GM20431 (cell line): ENCODE measurements around the gene CPNE1.

Experiments used
- in situ Hi-C: fragments of 300-500 bp; cut with MseI, MboI; formaldehyde crosslinking; loops from one replicate; pipeline ENCODE4 v1.15.0; 2020; ENCODE audit warnings: low sequenced_read_pairs; ENCODE audit not compliant: unreplicated experiment

CPNE1 gene

DNA sequence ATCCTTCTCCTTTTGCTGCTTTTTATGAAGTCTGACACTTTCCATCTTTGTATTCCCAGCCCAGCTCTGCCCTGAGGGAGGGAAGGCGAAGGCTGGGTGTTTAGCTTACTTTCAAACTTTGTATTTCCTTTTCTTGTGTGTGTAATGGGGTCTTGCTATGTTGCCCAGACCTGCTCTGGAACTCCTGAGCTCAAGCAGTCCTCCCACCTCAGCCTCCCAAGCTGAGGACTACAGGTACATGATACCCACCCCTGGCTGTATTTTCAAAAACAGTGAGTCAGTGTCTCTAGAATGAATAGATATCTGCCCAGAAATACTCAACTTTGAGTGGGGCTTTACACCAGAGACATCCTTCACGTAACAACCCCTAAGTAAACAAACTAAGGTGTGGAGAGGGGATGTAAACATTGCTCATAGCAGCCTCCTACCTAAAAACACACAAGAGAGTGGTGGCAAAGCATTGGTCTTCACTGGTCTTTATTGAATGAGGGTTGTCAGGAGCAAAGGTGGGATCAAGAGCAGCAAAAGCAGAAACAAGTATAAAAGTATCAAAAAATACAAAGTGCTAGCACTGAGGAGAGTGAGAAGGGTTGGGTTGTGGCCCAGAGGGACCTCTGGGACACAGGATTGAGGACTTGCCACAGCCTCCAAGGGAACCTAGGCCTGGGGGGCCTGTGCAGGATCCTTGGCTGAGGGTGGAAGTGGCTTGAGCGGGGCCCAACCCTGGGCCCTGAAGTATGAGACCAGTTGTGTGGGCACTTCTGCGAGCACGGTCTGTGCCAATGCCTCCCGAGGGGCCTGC is 38.9 kb downstream of the CPNE1 start:
- in situ Hi-C loops, result no loop called here

GRCh38 chr20:35621560-35621946 is 43.1 kb downstream of the CPNE1 start:
- in situ Hi-C loops, result no loop called here

- in situ Hi-C loops, result no loop called here
These were observed 43.7 kb downstream of the CPNE1 start for GRCh38 chr20:35620818-35621559.

DNA sequence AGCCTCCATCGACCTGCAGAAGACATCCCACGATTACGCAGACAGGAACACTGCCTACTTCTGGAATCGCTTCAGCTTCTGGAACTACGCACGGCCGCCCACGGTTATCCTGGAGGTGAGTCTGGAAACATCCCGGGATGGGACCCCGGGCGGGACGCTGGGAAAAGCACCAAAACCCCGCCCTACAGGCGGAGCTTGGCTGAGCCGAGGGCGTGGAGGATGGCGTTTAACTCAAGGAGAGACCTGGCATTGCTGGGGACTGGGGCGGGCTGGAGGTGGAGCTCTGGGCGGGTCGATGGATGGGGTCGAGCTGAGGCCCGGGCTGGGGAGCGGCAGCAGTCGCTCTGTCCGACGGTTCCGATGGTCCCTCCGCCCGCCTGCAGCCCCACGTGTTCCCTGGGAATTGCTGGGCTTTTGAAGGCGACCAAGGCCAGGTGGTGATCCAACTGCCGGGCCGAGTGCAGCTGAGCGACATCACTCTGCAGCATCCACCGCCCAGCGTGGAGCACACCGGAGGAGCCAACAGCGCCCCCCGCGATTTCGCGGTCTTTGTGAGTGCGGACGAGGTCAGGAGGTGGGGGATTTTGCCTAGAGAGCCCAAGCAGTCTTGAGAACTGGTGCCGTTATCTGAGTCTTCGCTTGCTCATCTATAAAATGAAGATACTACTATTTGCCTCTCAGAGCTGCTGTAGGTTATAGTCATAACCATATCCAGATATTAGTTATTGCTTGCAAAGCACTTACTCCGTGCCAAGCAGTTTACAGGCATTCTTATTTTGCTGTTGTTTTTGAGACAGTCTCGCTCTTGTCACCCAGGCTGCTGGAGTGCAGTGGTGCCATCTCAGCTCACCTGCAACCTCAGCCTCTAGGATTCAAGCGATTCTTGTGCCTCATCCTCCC is 45.3 kb downstream of the CPNE1 start:
- in situ Hi-C loops, result no loop called here

GRCh38 chr20:35618263-35619131 is 46.2 kb downstream of the CPNE1 start:
- in situ Hi-C loops, result no loop called here

DNA sequence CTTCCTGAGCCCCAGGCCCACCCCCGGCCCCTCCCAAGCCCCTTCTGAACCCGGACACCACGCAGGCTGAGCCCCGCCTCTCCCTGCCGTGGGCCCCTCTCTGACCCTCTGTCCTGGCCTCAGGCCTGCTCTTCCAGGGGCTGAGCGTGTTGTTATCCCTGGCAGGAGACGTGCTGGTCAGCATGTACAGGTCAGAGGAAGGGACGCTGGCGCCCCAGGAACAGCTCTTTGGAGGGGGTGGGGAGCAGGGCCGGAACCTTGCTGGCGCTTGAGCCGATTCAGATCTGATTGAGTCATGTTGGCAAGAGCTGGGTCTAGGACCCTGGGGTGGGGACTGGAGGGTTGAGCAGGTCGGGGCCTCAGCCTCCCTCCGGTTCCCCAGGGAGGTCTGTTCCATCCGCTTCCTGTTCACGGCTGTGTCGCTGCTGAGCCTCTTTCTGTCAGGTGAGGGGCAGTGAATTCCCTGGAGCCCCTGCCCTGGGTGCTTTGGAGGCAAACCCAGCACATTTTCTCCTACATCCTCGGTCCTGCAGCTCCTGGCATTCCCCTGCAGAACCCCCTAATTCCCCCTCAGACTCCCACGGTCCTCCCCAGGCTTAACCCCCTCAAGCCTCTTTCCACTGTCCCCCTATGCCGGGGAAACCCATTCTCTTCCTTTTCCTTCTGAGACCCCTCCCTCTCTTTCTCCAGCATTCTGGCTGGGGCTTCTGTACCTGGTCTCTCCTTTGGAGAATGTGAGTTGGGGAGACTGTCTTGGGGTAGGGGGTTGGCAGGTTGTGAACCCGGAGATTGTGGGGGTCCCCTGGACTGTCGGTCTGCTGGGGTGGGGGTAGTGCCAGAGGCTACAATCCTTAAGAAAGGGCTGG is 47.1 kb downstream of the CPNE1 start:
- in situ Hi-C loops, result no loop called here

DNA sequence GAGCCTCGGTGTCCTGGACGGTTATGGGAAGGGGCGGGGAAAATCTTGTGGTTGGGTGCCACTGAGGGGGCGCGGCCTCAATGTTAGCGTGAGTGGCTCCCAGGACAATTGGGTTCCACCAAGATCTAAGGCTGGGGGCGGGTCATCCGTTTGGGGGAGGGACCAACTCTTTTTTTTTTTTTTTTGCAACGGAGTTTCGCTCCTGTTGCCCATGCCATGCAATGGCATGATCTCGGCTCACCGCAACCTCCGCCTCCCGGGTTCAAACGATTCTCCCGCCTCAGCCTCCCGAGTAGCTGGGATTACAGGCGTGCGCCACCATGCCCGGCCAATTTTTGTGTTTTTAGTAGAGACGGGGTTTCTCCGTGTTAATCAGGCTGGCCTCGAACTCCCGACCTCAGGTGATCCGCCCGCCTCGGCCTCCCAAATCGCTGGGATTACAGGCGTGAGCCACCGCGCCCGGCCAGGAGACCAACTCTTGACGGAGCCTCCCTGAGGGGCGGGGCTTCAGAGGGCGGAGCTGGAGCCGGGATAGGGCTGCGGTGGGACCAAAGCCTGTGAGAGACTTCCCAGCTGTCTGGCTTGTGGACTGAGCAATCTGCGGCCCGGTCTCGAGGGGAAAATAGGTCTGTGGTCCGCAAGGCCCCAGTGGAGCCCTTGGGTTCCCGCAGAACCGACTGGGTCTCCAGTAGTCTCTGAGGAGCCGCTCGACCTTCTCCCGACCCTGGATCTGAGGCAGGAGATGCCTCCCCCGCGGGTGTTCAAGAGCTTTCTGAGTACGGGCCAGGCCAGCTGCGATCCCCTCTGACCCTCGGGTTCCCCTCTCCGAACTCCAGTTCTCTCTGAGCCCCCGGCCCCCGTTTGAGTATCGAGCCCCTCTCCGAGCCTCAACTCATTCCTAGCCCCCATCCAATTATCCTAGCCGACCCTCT is 48.0 kb downstream of the CPNE1 start:
- in situ Hi-C loops, result no loop called here

DNA sequence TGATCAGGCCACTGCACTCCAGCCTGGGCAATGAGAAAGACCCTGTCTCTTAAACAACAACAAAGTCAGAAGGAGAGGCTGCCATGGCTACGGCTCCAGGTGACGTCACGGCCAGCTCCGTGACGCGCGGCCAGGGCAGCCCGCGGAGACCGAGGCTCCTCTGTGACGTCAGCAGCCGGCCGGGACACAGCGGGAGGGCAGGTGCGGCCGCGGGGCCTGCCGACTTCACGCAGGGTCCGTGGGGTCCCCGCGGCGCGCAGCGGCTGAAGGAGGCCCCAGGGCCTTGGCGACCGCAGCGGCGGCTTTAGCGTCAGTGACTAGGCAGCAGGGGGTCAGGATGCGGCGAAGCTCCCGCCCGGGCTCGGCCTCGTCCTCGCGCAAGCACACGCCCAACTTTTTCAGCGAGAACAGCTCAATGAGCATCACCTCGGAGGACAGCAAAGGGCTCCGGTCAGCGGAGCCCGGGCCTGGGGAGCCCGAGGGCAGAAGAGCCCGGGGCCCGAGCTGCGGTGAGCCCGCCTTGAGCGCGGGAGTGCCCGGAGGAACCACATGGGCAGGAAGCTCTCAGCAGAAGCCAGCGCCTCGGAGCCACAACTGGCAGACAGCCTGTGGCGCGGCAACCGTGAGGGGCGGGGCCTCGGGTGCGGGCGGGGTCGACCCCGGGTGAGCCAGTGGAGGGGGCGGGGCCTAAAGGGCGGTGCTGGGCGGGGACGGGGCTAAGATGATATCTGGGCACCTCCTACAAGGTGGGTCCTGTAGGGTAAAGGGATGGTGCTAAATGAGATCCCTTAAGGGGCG is 48.8 kb downstream of the CPNE1 start, which contains the start of gene SPAG4:
TSS of gene SPAG4 (plus strand) at position 163 of the 798 bp plus-strand sequence. CDS start at position 338, 175 bp downstream.
- in situ Hi-C loops, result no loop called here

GRCh38 chr20:35611482-35611881 is 53.2 kb downstream of the CPNE1 start:
- in situ Hi-C loops, result no loop called here

- in situ Hi-C loops, result no loop called here
These were observed 53.8 kb downstream of the CPNE1 start for GRCh38 chr20:35610833-35611427.

DNA sequence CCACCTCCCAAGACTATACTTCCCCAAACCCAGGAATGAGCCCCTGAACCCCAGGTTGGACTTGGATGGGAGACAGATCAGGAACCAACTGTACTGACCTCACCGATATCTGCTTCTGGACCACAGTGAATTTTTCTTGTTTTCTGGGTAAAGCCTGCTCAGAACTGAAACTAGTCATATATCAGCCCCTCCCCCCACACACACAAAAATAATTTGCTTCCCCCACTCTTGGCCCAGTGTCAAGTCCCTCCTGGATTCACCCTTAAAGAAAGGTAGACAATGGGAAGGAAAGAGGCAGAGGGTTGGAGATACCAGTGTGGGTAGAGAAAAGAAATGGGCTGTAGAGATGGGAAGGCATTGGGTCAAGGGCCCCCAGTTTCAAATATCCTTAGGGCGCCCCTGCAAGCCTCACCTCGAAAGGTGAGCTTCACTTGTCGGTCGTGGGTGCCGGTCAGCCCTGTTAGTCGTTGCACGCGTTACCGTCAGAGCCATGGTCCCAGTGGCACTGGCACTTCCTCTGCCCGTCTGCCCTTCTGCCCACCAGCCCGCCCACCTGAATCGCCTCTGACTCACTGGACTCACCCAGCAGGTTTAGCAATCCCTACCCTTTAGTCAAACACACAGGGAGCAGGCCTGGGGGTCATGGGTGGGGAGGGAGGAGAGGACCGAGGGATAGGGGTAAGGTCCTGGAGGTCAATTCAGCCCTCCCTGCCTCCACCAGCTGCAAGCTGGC is 57.5 kb downstream of the CPNE1 start:
- in situ Hi-C loops, result no loop called here

GRCh38 chr20:35606127-35606526 is 58.6 kb downstream of the CPNE1 start:
- in situ Hi-C loops, result no loop called here

DNA sequence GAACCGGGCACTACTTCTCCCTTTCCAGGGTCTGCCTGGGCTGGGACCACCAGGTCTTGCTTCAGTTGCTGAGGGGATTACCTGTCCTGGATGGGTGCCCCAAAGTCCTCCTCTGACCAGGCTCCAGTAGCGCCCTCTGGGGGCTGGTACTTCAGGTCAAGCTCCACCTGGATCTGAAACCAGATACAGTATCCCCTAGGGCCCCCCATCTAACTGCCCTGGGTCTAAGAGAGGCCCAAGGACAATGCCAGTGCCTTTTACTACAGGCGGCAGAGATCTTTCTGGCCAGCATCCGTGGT is 60.3 kb downstream of the CPNE1 start:
- in situ Hi-C loops, result no loop called here

DNA sequence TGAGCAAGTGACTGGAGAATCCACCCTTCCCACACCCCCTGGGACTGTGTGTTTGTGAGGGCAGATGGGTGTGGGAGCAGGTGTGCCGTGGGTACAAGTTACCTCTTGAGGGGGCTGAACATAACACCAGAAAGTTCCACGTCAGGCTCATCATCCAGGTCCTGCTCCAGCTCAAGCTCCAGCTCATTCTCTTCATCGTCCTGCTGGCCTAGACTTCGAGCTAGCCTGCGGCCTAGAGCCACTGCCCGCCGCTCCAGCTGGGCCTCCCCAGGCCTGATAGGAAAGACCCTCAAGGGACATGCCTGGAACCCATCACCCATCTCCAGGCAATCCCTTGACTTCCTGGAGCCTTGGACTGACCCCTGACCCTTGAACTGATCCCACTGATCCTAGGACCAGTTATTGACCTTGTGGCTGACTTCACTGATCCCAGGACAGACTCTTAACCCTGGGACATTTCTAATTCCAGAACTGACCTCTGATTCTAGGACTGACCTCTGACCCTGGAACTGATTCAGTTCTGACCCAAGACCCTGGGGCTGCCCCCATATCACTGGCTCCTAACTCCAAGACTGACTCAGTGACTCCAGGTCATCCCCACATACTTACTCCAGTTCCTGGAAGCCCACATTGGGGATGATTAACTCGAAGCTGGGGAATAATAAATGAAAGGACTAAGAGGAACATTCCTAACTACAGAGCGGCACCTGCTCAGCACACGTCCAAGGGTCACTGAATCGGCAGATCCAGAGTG is 60.8 kb downstream of the CPNE1 start:
- in situ Hi-C loops, result no loop called here

DNA sequence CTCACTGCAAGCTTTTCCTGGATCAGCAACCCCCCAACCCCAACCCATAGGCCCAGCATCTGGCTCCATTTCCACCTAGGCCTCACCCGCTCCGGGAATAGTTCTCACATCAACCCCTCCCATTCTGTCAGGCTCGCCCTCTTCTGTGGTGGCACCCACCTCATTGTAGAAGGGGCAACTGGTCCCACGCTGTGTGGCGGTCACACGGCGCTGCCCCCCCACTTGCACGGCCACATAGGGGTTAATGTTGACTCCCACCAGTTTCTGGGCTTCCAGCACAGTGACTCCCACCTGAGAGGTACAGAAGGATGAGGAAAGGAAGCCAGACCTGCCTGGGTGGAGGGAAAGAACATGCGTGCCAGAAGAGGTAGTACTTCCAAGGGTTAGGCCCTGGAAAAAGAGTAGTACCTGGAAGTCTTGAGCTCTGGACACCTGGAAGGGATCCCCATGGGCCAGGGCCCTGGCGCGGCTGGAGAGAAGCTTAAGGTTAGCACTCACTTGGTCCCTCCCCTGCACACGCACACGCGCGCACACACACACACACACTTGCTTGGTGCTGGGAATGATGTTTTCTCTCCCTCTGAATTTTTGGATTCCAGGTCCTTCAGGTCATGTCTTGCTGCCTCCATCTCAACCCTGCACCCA is 61.7 kb downstream of the CPNE1 start:
- in situ Hi-C loops, result no loop called here
